Keratinocyte (primary cell): Measurements from ENCODE around the gene CHP1. TPM values are rescaled to one million over a fixed set of nuclear protein-coding genes. Genes with fewer than 3 reads are reported as not detected.
"Not testable (repeated sequence)": the region's sequence is repeated elsewhere in the genome, so short reads cannot be mapped to it uniquely, and the experiment has no call there.

Source experiments
- DNase-seq: peaks from one replicate; pipeline ENCODE4 v3.0.0-alpha.2; 2011; ENCODE audit warnings: low read depth, missing footprints, low spot score
- FAIRE-seq: peaks from 2 replicates; lab custom pipeline; 2011; peaks lifted over from hg19 to GRCh38; lab: Jason Lieb, UNC
- H2AFZ ChIP-seq: 2 replicates; pipeline ENCODE4 v1.6.0; 2012; ENCODE audit warnings: low read length, control low read depth, inconsistent platforms; ENCODE audit not compliant: control insufficient read depth
- H3K27ac ChIP-seq: 2 replicates; pipeline ENCODE4 v1.5.1; 2011; ENCODE audit warnings: low read length; ENCODE audit not compliant: control insufficient read depth, insufficient read depth
- H3K27me3 ChIP-seq: 3 replicates; pipeline ENCODE4 v1.6.0; 2011; ENCODE audit warnings: low read length; ENCODE audit not compliant: control insufficient read depth, insufficient read depth; ENCODE audit errors: extremely low read depth
- H3K36me3 ChIP-seq, 2 experiments: 2 replicates in 1 of 2; 3 replicates in 1 of 2; pipeline ENCODE4 v1.5.1; 2011; ENCODE audit warnings: low read length in 2 of 2, mild to moderate bottlenecking in 1 of 2; ENCODE audit not compliant: control insufficient read depth in 2 of 2, insufficient read depth in 2 of 2; ENCODE audit errors: extremely low read depth in 1 of 2
- H3K4me1 ChIP-seq: 3 replicates; pipeline ENCODE4 v1.5.1; 2011; ENCODE audit warnings: low read length; ENCODE audit not compliant: control insufficient read depth, insufficient read depth; ENCODE audit errors: extremely low read depth
- H3K4me2 ChIP-seq: 3 replicates; pipeline ENCODE4 v1.6.0; 2011; ENCODE audit warnings: low read depth, low read length; ENCODE audit not compliant: control insufficient read depth, insufficient read depth; ENCODE audit errors: extremely low read depth
- H3K4me3 ChIP-seq, 3 experiments: fragments of 200-600 bp in 1 of 3; sonication (generic) in 1 of 3; 2 replicates in 2 of 3; 3 replicates in 1 of 3; pipeline ENCODE4 v1.5.1; 2011 to 2016; ENCODE audit warnings: low read length in 3 of 3, mild to moderate bottlenecking in 3 of 3, control low read depth in 2 of 3, inconsistent platforms in 1 of 3, low read depth in 1 of 3, mixed read lengths in 1 of 3, mixed run types in 1 of 3, moderate library complexity in 1 of 3; ENCODE audit not compliant: control insufficient read depth in 2 of 3, insufficient read depth in 2 of 3; ENCODE audit errors: extremely low read depth in 1 of 3
- H3K79me2 ChIP-seq: 2 replicates; pipeline ENCODE4 v1.6.0; 2012; ENCODE audit warnings: low read length; ENCODE audit not compliant: control insufficient read depth, insufficient read depth
- H3K9ac ChIP-seq: 3 replicates; pipeline ENCODE4 v1.6.0; 2011; ENCODE audit warnings: low read length; ENCODE audit not compliant: control insufficient read depth, insufficient read depth; ENCODE audit errors: extremely low read depth
- H3K9me1 ChIP-seq: 3 replicates; pipeline ENCODE4 v1.6.0; 2011; ENCODE audit warnings: low read length; ENCODE audit not compliant: control insufficient read depth, insufficient read depth; ENCODE audit errors: extremely low read depth
- H3K9me3 ChIP-seq: 2 replicates; pipeline ENCODE4 v1.5.1; 2012; ENCODE audit warnings: low read depth, low read length; ENCODE audit not compliant: control insufficient read depth
- H4K20me1 ChIP-seq: 3 replicates; pipeline ENCODE4 v1.6.0; 2011; ENCODE audit warnings: low read length; ENCODE audit not compliant: control insufficient read depth, insufficient read depth; ENCODE audit errors: extremely low read depth
- CTCF ChIP-seq, 3 experiments: IDR thresholded peaks in 1 of 3; conservative IDR thresholded peaks in 1 of 3; optimal IDR thresholded peaks in 1 of 3; 2 replicates in 2 of 3; 3 replicates in 1 of 3; pipeline versions ENCODE3 to v1.5.1; 2011; ENCODE audit warnings: low read length in 3 of 3, mild to moderate bottlenecking in 3 of 3, moderate library complexity in 2 of 3, control low read depth in 1 of 3, inconsistent platforms in 1 of 3; ENCODE audit not compliant: insufficient read depth in 2 of 3; ENCODE audit errors: extremely low read depth in 1 of 3
- EZH2 ChIP-seq: IDR thresholded peaks from one replicate; pipeline ENCODE4 v1.6.1; 2012; ENCODE audit warnings: inconsistent platforms, mild to moderate bottlenecking, low read length, moderate library complexity
- dilution Hi-C: fragments of 300-500 bp; cut with MboI; formaldehyde crosslinking; loops from one replicate; pipeline ENCODE4 v1.7.0; 2020; ENCODE audit warnings: low sequenced_read_pairs; ENCODE audit not compliant: extremely low pct_ligation_motif_present
- polyA plus RNA-seq, 5 experiments: library from polyadenylated mRNA; depleted of rRNA in 3 of 5; stranded (reverse) in 3 of 5; stranded (forward) in 1 of 5; unstranded in 1 of 5; fragments of >200 nt; gene quantifications; 1 replicate in 1 of 5; 2 replicates in 3 of 5; 3 replicates in 1 of 5; pipeline versions ENCODE4 v1.2.1 to v1.2.3, GENCODE V29; 2011 to 2012; ENCODE audit warnings: missing spikeins in 2 of 5, low read depth in 1 of 5, low replicate concordance in 1 of 5

CHP1 gene
- polyA plus RNA-seq, 1 donor (not counting 4 experiments of a cell fraction or from before 2014, with no cell fraction given) = 98.5 TPM

- no peak overlapping the region for H3K4me3 ChIP-seq
- no peak overlapping the region for H2AFZ ChIP-seq
- H3K9ac ChIP-seq = no peak overlapping the region
- dilution Hi-C loops = no loop called here
- H3K9me1 ChIP-seq = no peaks in the 10 kb centered on the region
- peaks cover 0 to 3% of the 10 kb centered on the region in 2 experiments for H3K36me3 ChIP-seq
- no peaks in the 10 kb centered on the region for H3K9me3 ChIP-seq
- no peaks in the 10 kb centered on the region for H3K27me3 ChIP-seq
- peaks cover 53% of the 10 kb centered on the region for H3K79me2 ChIP-seq
- H3K4me2 ChIP-seq = peak overlapping the region; percentile 98
- no peak overlapping the region for H3K27ac ChIP-seq
- no peaks in the 10 kb centered on the region for H4K20me1 ChIP-seq
- peaks cover 16% of the 10 kb centered on the region for H3K4me1 ChIP-seq
- TF ChIP-seq CTCF (optimal IDR thresholded peaks at IDR 0.05 in 1 of 3, IDR thresholded peaks at IDR 0.05 in 1 of 3, conservative IDR thresholded peaks at IDR 0.05 in 1 of 3; ENCODE audit: extremely low read depth in 1 of 3, insufficient read depth in 2 of 3, low read length in 3 of 3) (no peak), EZH2 (no peak)
- FAIRE-seq (peak; percentile 81), DNase-seq (no peak)
These were observed 2.3 kb downstream of the CHP1 start for GRCh38 chr15:41233367-41233771.

GRCh38 chr15:41235228-41235627 lies 4.2 kb downstream of the CHP1 start:
- H3K36me3 ChIP-seq, FAIRE-seq, H3K4me2 ChIP-seq, H3K9me3 ChIP-seq, H3K27ac ChIP-seq, DNase-seq, H3K4me3 ChIP-seq, H3K27me3 ChIP-seq, H3K9ac ChIP-seq, dilution Hi-C loops, H4K20me1 ChIP-seq, H2AFZ ChIP-seq, H3K9me1 ChIP-seq: not testable (repeated sequence)
- peaks cover 56% of the 10 kb centered on the region for H3K79me2 ChIP-seq
- peaks cover 16% of the 10 kb centered on the region for H3K4me1 ChIP-seq

GRCh38 chr15:41235929-41236328 lies 4.9 kb downstream of the CHP1 start:
- TF ChIP-seq CTCF (optimal IDR thresholded peaks at IDR 0.05 in 1 of 3, IDR thresholded peaks at IDR 0.05 in 1 of 3, conservative IDR thresholded peaks at IDR 0.05 in 1 of 3; ENCODE audit: extremely low read depth in 1 of 3, insufficient read depth in 2 of 3, low read length in 3 of 3) (no peak), EZH2 (no peak)
- no peak overlapping the region for H3K4me3 ChIP-seq
- no peak overlapping the region for H3K27ac ChIP-seq
- H3K27me3 ChIP-seq = no peaks in the 10 kb centered on the region
- DNase-seq (no peak), FAIRE-seq (no peak)
- no peaks in the 10 kb centered on the region for H4K20me1 ChIP-seq
- H3K9ac ChIP-seq = no peak overlapping the region
- peaks cover 0 to 3% of the 10 kb centered on the region in 2 experiments for H3K36me3 ChIP-seq
- no peaks in the 10 kb centered on the region for H3K9me3 ChIP-seq
- H3K79me2 ChIP-seq = peaks cover 56% of the 10 kb centered on the region
- peaks cover 17% of the 10 kb centered on the region for H3K4me1 ChIP-seq
- no peaks in the 10 kb centered on the region for H3K9me1 ChIP-seq
- H2AFZ ChIP-seq = no peak overlapping the region
- H3K4me2 ChIP-seq = no peak overlapping the region
- dilution Hi-C loops = no loop called here
